ENCODE data around the gene PPP1R9A. TPM values are rescaled to one million over a fixed set of nuclear protein-coding genes. Genes with fewer than 3 reads are reported as not detected.

The PPP1R9A gene
- total RNA-seq, 1 experiment from 2014 or later, result 13.5 TPM

DNA sequence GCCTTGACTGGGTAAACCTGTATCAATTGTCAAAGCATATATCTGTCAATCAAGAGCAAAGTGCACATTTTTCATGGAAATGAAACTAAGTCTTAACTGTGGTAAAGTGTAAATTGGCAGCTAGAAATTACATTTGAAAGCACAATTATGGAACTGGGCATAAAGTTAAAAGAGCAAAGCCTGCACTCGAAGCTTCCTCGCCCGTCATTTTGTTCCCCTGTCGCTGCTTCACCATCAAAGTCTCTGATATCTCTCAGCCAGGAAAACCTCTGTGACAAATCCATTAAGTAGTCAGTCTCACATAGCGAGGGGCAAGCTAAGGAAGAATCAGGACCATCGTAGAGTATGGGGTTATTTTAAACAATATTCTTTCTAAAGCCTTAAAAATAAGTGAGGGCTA lies 389.1 kb downstream of the PPP1R9A start:
- no peak overlapping the region for H3K4me2 ChIP-seq (ENCODE audit: low read length)
- no peaks in the 10 kb centered on the region for H3K4me1 ChIP-seq (ENCODE audit: control insufficient read depth in 1 of 2, insufficient read depth in 2 of 2, low read length in 2 of 2)
- no peak overlapping the region for H3K27ac ChIP-seq (ENCODE audit: low read depth, low read length)
- no peaks in the 10 kb centered on the region for H3K27me3 ChIP-seq (ENCODE audit: insufficient read depth, low read length)
- no peak for TF ChIP-seq CBX3 (IDR thresholded peaks at IDR 0.05; ENCODE audit: low read depth)
- TF ChIP-seq SRF (IDR thresholded peaks at IDR 0.05; ENCODE audit: low read depth), result no peak
- TF ChIP-seq ATF3 (IDR thresholded peaks at IDR 0.05), result no peak
- TF ChIP-seq EZH2 (IDR thresholded peaks at IDR 0.05), result no peak
- TF ChIP-seq SIN3A (IDR thresholded peaks at IDR 0.05; ENCODE audit: low read depth), result no peak
- TF ChIP-seq FOSL1 (IDR thresholded peaks at IDR 0.05; ENCODE audit: low read depth), result no peak
- no peak for TF ChIP-seq TCF7L2 (IDR thresholded peaks at IDR 0.05; ENCODE audit: borderline replicate concordance, extremely low read depth, insufficient read depth, insufficient read length)
- no peak for TF ChIP-seq EZH2phosphoT487 (IDR thresholded peaks at IDR 0.05; ENCODE audit: borderline replicate concordance)
- TF ChIP-seq POLR2A (IDR thresholded peaks at IDR 0.05; ENCODE audit: borderline replicate concordance, extremely low read depth, insufficient read depth, insufficient read length), result no peak
- TF ChIP-seq JUND (IDR thresholded peaks at IDR 0.05), result no peak
- TF ChIP-seq EGR1 (IDR thresholded peaks at IDR 0.05; ENCODE audit: low read depth), result no peak
- ATAC-seq (no peak), DNase-seq (ENCODE audit: low read depth, low spot score) (no peak)
- no peak overlapping the region for H3K4me3 ChIP-seq (replicated peaks in 1 of 2; ENCODE audit: low read depth in 1 of 2, low read length in 2 of 2)
- CTCF ChIA-PET, result no interaction called here
- no TSS peak for BruUV-seq (replicated peaks)
- RAD21 ChIA-PET (ENCODE audit: low non-redundant PET in 1 of 2, low total read pairs in 2 of 2, uncharacterized antibody in 2 of 2, unreplicated experiment in 2 of 2), result no interaction called here
- no peaks in the 10 kb centered on the region for H3K36me3 ChIP-seq (ENCODE audit: control insufficient read depth in 1 of 2, insufficient read depth in 2 of 2, low read length in 2 of 2)
- H4K20me1 ChIP-seq (ENCODE audit: insufficient read depth), result no peaks in the 10 kb centered on the region
- H3K9me2 ChIP-seq (ENCODE audit: insufficient read depth), result no peaks in the 10 kb centered on the region
- no peak overlapping the region for H2AFZ ChIP-seq (ENCODE audit: low read depth, low read length, poor library complexity, severe bottlenecking)
- H3K79me2 ChIP-seq (ENCODE audit: insufficient read depth, low read length), result no peaks in the 10 kb centered on the region
- POLR2A ChIA-PET, result no interaction called here
- intact Hi-C loops (cut with micrococcal nuclease), result no loop called here
- H3K9ac ChIP-seq (ENCODE audit: low read length), result no peak overlapping the region
- no peaks in the 10 kb centered on the region for H3K9me3 ChIP-seq (ENCODE audit: control insufficient read depth in 1 of 2, insufficient read depth in 1 of 2, low read depth in 1 of 2, low read length in 2 of 2)

DNA sequence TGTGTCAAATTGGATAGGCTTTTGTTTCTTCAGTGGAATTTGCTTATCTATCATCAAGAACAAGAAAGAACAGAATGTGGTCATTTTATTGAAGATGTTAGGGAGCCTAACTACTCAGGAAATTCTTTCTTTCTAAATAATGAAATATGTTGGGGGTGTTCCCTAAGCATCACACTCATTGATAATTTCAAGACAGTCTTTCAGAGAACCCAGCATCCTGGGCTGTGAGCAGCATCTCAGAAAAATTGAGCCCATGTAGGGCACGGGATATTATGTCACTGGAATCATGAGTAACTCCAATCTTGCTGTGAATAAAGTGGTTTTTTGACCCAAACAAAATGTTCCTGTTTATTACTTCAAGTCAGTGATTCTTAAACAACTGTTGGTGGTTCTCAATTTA lies 389.6 kb downstream of the PPP1R9A start:
- H3K9me2 ChIP-seq (ENCODE audit: insufficient read depth), result no peaks in the 10 kb centered on the region
- H2AFZ ChIP-seq (ENCODE audit: low read depth, low read length, poor library complexity, severe bottlenecking), result no peak overlapping the region
- ChIA-PET RAD21 (ENCODE audit: low non-redundant PET in 1 of 2, low total read pairs in 2 of 2, uncharacterized antibody in 2 of 2, unreplicated experiment in 2 of 2) (no interaction called here), CTCF (no interaction called here), POLR2A (no interaction called here)
- no TSS peak for BruUV-seq (replicated peaks)
- no peak overlapping the region for H3K4me2 ChIP-seq (ENCODE audit: low read length)
- intact Hi-C loops (cut with micrococcal nuclease), result no loop called here
- no peak overlapping the region for H3K27ac ChIP-seq (ENCODE audit: low read depth, low read length)
- no peak overlapping the region for H3K4me3 ChIP-seq (replicated peaks in 1 of 2; ENCODE audit: low read depth in 1 of 2, low read length in 2 of 2)
- no peak overlapping the region for H3K9ac ChIP-seq (ENCODE audit: low read length)
- no peaks in the 10 kb centered on the region for H3K27me3 ChIP-seq (ENCODE audit: insufficient read depth, low read length)
- H3K79me2 ChIP-seq (ENCODE audit: insufficient read depth, low read length), result no peaks in the 10 kb centered on the region
- no peaks in the 10 kb centered on the region for H3K4me1 ChIP-seq (ENCODE audit: control insufficient read depth in 1 of 2, insufficient read depth in 2 of 2, low read length in 2 of 2)
- no peaks in the 10 kb centered on the region for H3K36me3 ChIP-seq (ENCODE audit: control insufficient read depth in 1 of 2, insufficient read depth in 2 of 2, low read length in 2 of 2)
- no peak for ATAC-seq
- H4K20me1 ChIP-seq (ENCODE audit: insufficient read depth), result no peaks in the 10 kb centered on the region
- H3K9me3 ChIP-seq (ENCODE audit: control insufficient read depth in 1 of 2, insufficient read depth in 1 of 2, low read depth in 1 of 2, low read length in 2 of 2), result no peaks in the 10 kb centered on the region
- no peak for DNase-seq (ENCODE audit: low read depth, low spot score)
- TF ChIP-seq CEBPB (IDR thresholded peaks at IDR 0.05; ENCODE audit: low read depth) (no peak), ATF3 (IDR thresholded peaks at IDR 0.05) (no peak), POLR2A (IDR thresholded peaks at IDR 0.05; ENCODE audit: borderline replicate concordance, extremely low read depth, insufficient read depth, insufficient read length) (no peak), ZFX (IDR thresholded peaks at IDR 0.05) (no peak), RAD21 (IDR thresholded peaks at IDR 0.05; ENCODE audit: low read depth) (no peak), EZH2phosphoT487 (IDR thresholded peaks at IDR 0.05; ENCODE audit: borderline replicate concordance) (no peak), TCF7L2 (IDR thresholded peaks at IDR 0.05; ENCODE audit: borderline replicate concordance, extremely low read depth, insufficient read depth, insufficient read length) (no peak), JUND (IDR thresholded peaks at IDR 0.05) (no peak), EZH2 (IDR thresholded peaks at IDR 0.05) (no peak), ELF1 (IDR thresholded peaks at IDR 0.05; ENCODE audit: borderline replicate concordance, low read depth) (no peak), SP1 (IDR thresholded peaks at IDR 0.05; ENCODE audit: low read depth) (no peak), ZNF274 (IDR thresholded peaks at IDR 0.05; ENCODE audit: low read depth, low read length) (no peak), EGR1 (IDR thresholded peaks at IDR 0.05; ENCODE audit: low read depth) (no peak), POLR2AphosphoS5 (IDR thresholded peaks at IDR 0.05; ENCODE audit: low read depth, low read length) (no peak), FOSL1 (IDR thresholded peaks at IDR 0.05; ENCODE audit: low read depth) (no peak)
- TF ChIP-seq, protein P1, sequence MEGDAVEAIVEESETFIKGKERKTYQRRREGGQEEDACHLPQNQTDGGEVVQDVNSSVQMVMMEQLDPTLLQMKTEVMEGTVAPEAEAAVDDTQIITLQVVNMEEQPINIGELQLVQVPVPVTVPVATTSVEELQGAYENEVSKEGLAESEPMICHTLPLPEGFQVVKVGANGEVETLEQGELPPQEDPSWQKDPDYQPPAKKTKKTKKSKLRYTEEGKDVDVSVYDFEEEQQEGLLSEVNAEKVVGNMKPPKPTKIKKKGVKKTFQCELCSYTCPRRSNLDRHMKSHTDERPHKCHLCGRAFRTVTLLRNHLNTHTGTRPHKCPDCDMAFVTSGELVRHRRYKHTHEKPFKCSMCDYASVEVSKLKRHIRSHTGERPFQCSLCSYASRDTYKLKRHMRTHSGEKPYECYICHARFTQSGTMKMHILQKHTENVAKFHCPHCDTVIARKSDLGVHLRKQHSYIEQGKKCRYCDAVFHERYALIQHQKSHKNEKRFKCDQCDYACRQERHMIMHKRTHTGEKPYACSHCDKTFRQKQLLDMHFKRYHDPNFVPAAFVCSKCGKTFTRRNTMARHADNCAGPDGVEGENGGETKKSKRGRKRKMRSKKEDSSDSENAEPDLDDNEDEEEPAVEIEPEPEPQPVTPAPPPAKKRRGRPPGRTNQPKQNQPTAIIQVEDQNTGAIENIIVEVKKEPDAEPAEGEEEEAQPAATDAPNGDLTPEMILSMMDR (IDR thresholded peaks at IDR 0.05 in 2 of 3, conservative IDR thresholded peaks at IDR 0.05 in 1 of 3; ENCODE audit: borderline replicate concordance in 1 of 3, insufficient read depth in 1 of 3, low read depth in 2 of 3, low read length in 2 of 3), result no peak
- TF ChIP-seq, protein P2, sequence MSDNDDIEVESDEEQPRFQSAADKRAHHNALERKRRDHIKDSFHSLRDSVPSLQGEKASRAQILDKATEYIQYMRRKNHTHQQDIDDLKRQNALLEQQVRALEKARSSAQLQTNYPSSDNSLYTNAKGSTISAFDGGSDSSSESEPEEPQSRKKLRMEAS (IDR thresholded peaks at IDR 0.05), result no peak
